H9 (cell line): ENCODE data around the gene TRNP1. TPM values are rescaled to one million over a fixed set of nuclear protein-coding genes. Genes with fewer than 3 reads are reported as not detected.

Experiments used
- DNase-seq: peaks from one replicate; pipeline ENCODE4 v3.0.0-alpha.2; 2017
- H2AFZ ChIP-seq: one replicate; pipeline ENCODE4 v1.6.1; 2013; ENCODE audit warnings: mild to moderate bottlenecking, low read length, control low read depth, moderate library complexity
- H2AK5ac ChIP-seq: 2 replicates; pipeline ENCODE4 v1.6.1; 2013; ENCODE audit warnings: low read length, control low read depth, mixed read lengths; ENCODE audit not compliant: insufficient read length
- H2BK120ac ChIP-seq: one replicate; pipeline ENCODE4 v1.6.1; 2013; ENCODE audit warnings: low read depth, mild to moderate bottlenecking, low read length, control low read depth, inconsistent platforms; ENCODE audit not compliant: poor library complexity, severe bottlenecking
- H2BK12ac ChIP-seq: 2 replicates; pipeline ENCODE4 v1.6.1; 2013; ENCODE audit warnings: low read length, control low read depth, mixed read lengths, low read depth; ENCODE audit not compliant: insufficient read length
- H2BK15ac ChIP-seq: 2 replicates; pipeline ENCODE4 v1.6.1; 2013; ENCODE audit warnings: low read depth, low read length, control low read depth
- H2BK20ac ChIP-seq: one replicate; pipeline ENCODE4 v1.6.1; 2013; ENCODE audit warnings: low read depth, mild to moderate bottlenecking, low read length, control low read depth, inconsistent platforms; ENCODE audit not compliant: poor library complexity, severe bottlenecking
- H2BK5ac ChIP-seq: 2 replicates; pipeline ENCODE4 v1.6.1; 2013; ENCODE audit warnings: low read length, control low read depth, mixed read lengths; ENCODE audit not compliant: insufficient read length
- H3K14ac ChIP-seq: 2 replicates; pipeline ENCODE4 v1.6.1; 2013; ENCODE audit warnings: low read length, control low read depth; ENCODE audit not compliant: insufficient read depth
- H3K18ac ChIP-seq: 2 replicates; pipeline ENCODE4 v1.6.1; 2013; ENCODE audit warnings: low read depth, mild to moderate bottlenecking, mixed read lengths, low read length, control low read depth; ENCODE audit not compliant: insufficient read length
- H3K23ac ChIP-seq: 2 replicates; pipeline ENCODE4 v1.6.1; 2013; ENCODE audit warnings: low read length, control low read depth, mixed read lengths, low read depth; ENCODE audit not compliant: insufficient read length
- H3K23me2 ChIP-seq: 2 replicates; pipeline ENCODE4 v1.6.1; 2013; ENCODE audit warnings: low read depth, mild to moderate bottlenecking, mixed read lengths, low read length, control low read depth; ENCODE audit not compliant: insufficient read length, poor library complexity, severe bottlenecking
- H3K27ac ChIP-seq: 2 replicates; pipeline ENCODE4 v1.5.1; 2013; ENCODE audit warnings: low read length, control low read depth, mixed read lengths, low read depth; ENCODE audit not compliant: insufficient read length
- H3K27me3 ChIP-seq: 2 replicates; pipeline ENCODE4 v1.6.1; 2013; ENCODE audit warnings: low read length, control low read depth, inconsistent platforms; ENCODE audit not compliant: insufficient read depth
- H3K4ac ChIP-seq: 2 replicates; pipeline ENCODE4 v1.6.1; 2013; ENCODE audit warnings: low read depth, mild to moderate bottlenecking, control low read depth, inconsistent platforms, low read length, moderate library complexity
- H3K4me1 ChIP-seq: 2 replicates; pipeline ENCODE4 v1.6.1; 2013; ENCODE audit warnings: low read length, control low read depth, inconsistent platforms; ENCODE audit not compliant: insufficient read depth
- H3K4me2 ChIP-seq: 2 replicates; pipeline ENCODE4 v1.6.1; 2013; ENCODE audit warnings: low read length, control low read depth, mixed read lengths; ENCODE audit not compliant: insufficient read length, insufficient read depth
- H3K56ac ChIP-seq: 2 replicates; pipeline ENCODE4 v1.6.1; 2013; ENCODE audit warnings: low read depth, mild to moderate bottlenecking, mixed read lengths, low read length, control low read depth; ENCODE audit not compliant: insufficient read length
- H3K79me1 ChIP-seq: 2 replicates; pipeline ENCODE4 v1.6.1; 2013; ENCODE audit warnings: low read depth, mild to moderate bottlenecking, moderate library complexity, low read length, control low read depth, inconsistent platforms; ENCODE audit not compliant: insufficient read depth, poor library complexity, severe bottlenecking
- H3K79me2 ChIP-seq: 2 replicates; pipeline ENCODE4 v1.6.1; 2013; ENCODE audit warnings: low read length, control low read depth, inconsistent platforms; ENCODE audit not compliant: insufficient read depth
- H3K9ac ChIP-seq: 2 replicates; pipeline ENCODE4 v1.6.1; 2013; ENCODE audit warnings: low read length, control low read depth, mixed read lengths; ENCODE audit not compliant: insufficient read length; ENCODE audit errors: extremely low read depth
- H3K9me3 ChIP-seq: one replicate; pipeline ENCODE4 v1.6.1; 2013; ENCODE audit warnings: low read depth, low read length, inconsistent platforms; ENCODE audit not compliant: control insufficient read depth
- H3T11ph ChIP-seq: one replicate; pipeline ENCODE4 v1.6.1; 2013; ENCODE audit warnings: mild to moderate bottlenecking, low read length, control low read depth, inconsistent platforms
- H4K20me1 ChIP-seq: one replicate; pipeline ENCODE4 v1.6.1; 2013; ENCODE audit not compliant: control insufficient read depth, insufficient read length, insufficient read depth
- H4K5ac ChIP-seq: 2 replicates; pipeline ENCODE4 v1.6.1; 2013; ENCODE audit warnings: low read depth, mild to moderate bottlenecking, mixed read lengths, low read length, control low read depth; ENCODE audit not compliant: insufficient read length
- H4K8ac ChIP-seq: replicated peaks from 2 replicates; pipeline ENCODE4 v1.6.1; 2013; ENCODE audit warnings: low read length, control low read depth, mixed read lengths, low read depth; ENCODE audit not compliant: insufficient read length
- H4K91ac ChIP-seq: 2 replicates; pipeline ENCODE4 v1.6.1; 2013; ENCODE audit warnings: low read depth, mild to moderate bottlenecking, moderate library complexity, mixed read lengths, low read length, control low read depth; ENCODE audit not compliant: insufficient read length
- H3K27ac Mint-ChIP-seq, 3 experiments: 2 replicates in 2 of 3; 3 replicates in 1 of 3; pipeline ENCODE4 v1.8.0; 2020 to 2021; ENCODE audit warnings: mixed read lengths in 3 of 3, mild to moderate bottlenecking in 1 of 3, moderate library complexity in 1 of 3
- H3K27me3 Mint-ChIP-seq: 2 replicates; pipeline ENCODE4 v1.8.0; 2021; ENCODE audit warnings: low read depth, mild to moderate bottlenecking, moderate library complexity, mixed read lengths
- H3K36me3 Mint-ChIP-seq, 3 experiments: 2 replicates in 2 of 3; 3 replicates in 1 of 3; pipeline ENCODE4 v1.8.0; 2020 to 2021; ENCODE audit warnings: low read depth in 3 of 3, mixed read lengths in 3 of 3; ENCODE audit not compliant: insufficient read depth in 1 of 3
- H3K4me1 Mint-ChIP-seq, 2 experiments: 2 replicates each; pipeline ENCODE4 v1.8.0; 2020; ENCODE audit warnings: mixed read lengths in 2 of 2
- H3K4me3 Mint-ChIP-seq, 2 experiments: 2 replicates in 1 of 2; 3 replicates in 1 of 2; pipeline ENCODE4 v1.8.0; 2020 to 2021; ENCODE audit warnings: mild to moderate bottlenecking in 2 of 2, mixed read lengths in 2 of 2, moderate library complexity in 1 of 2
- H3K9me3 Mint-ChIP-seq, 2 experiments: 2 replicates in 1 of 2; 3 replicates in 1 of 2; pipeline ENCODE4 v1.8.0; 2020; ENCODE audit warnings: mild to moderate bottlenecking in 2 of 2, mixed read lengths in 2 of 2, moderate library complexity in 1 of 2
- CTCF ChIP-seq: fragments of 200-600 bp; sonication (generic); conservative IDR thresholded peaks from 3 replicates; pipeline ENCODE4 v1.8.0; 2021; ENCODE audit warnings: antibody characterized with exemption, mild to moderate bottlenecking
- WGBS: extraction: QIAGEN DNeasy Blood & Tissue Kit; methylation state at CpG from one replicate; pipeline ENCODE4 v1.1.7; 2013; ENCODE audit warnings: missing lambda C conversion rate, low lambda C conversion rate, mixed read lengths; ENCODE audit not compliant: insufficient read length; ENCODE audit errors: extremely low coverage; 5-methylcytosine and 5-hydroxymethylcytosine counted together
- total RNA-seq: library from RNA; stranded (reverse); gene quantifications from 2 replicates; pipeline ENCODE4 v1.2.1, GENCODE V29; 2021

Gene TRNP1
- total RNA-seq, 1 experiment from 2014 or later, result 39.0 TPM

GRCh38 chr1:27033043-27033746, 39.7 kb downstream of the TRNP1 start:
- TF ChIP-seq CTCF, result no peak
- Histone ChIP-seq H3T11ph (no peak overlapping the region), H3K27ac (no peak overlapping the region), H4K5ac (no peak overlapping the region), H3K79me2 (no peaks in the 10 kb centered on the region), H2AK5ac (no peak overlapping the region), H2BK120ac (no peak overlapping the region), H2AFZ (no peak overlapping the region), H2BK20ac (no peak overlapping the region), H3K9me3 (no peaks in the 10 kb centered on the region), H4K20me1 (no peaks in the 10 kb centered on the region), H3K56ac (no peak overlapping the region), H3K14ac (no peak overlapping the region), H3K18ac (no peak overlapping the region), H3K27me3 (no peaks in the 10 kb centered on the region), H3K9ac (no peak overlapping the region), H2BK12ac (peak overlapping the region; percentile 40), H3K4me2 (no peak overlapping the region), H3K4me1 (no peaks in the 10 kb centered on the region), H3K23ac (no peak overlapping the region), H3K79me1 (no peaks in the 10 kb centered on the region), H2BK5ac (no peak overlapping the region), H4K91ac (no peak overlapping the region), H3K23me2 (no peaks in the 10 kb centered on the region), H3K4ac (no peak overlapping the region), H2BK15ac (no peak overlapping the region), H4K8ac (no peak overlapping the region)
- Mint-ChIP-seq H3K4me3 (peak overlapping the region in 1 of 2 experiments; percentile 8; a peak in 1 of 5 replicates), H3K9me3 (no peaks in the 10 kb centered on the region; a peak in 2 of 5 replicates), H3K36me3 (no peaks in the 10 kb centered on the region), H3K4me1 (peaks cover 28 to 31% of the 10 kb centered on the region in 2 experiments), H3K27me3 (no peaks in the 10 kb centered on the region; the same call in 1 of the 2 replicates), H3K27ac (peak overlapping the region; percentile 60 to 67 (median 61); a peak in 3 of 7 replicates)
- no CpG with 5 or more reads among the region's 7 CpGs for WGBS
- no peak for DNase-seq
